Renal pelvis (tissue), 4 donors: ENCODE measurements around the gene ATL3. TPM values are rescaled to one million over a fixed set of nuclear protein-coding genes. Genes with fewer than 3 reads are reported as not detected.
"Not testable (repeated sequence)": the region's sequence is repeated elsewhere in the genome, so short reads cannot be mapped to it uniquely, and the experiment has no call there.

Experiments used
- DNase-seq: peaks from one replicate; pipeline ENCODE4 v3.0.0-alpha.2; 2013
- polyA plus RNA-seq, 3 donors: library from polyadenylated mRNA; unstranded; fragments of 120-200 nt; gene quantifications; one replicate each; pipeline ENCODE4 v1.2.1, GENCODE V29; 2013; ENCODE audit not compliant: insufficient read length in 3 of 3

Gene ATL3
- polyA plus RNA-seq, 3 donors, result 15.3 to 17.2 (median 15.7) TPM

- no peak for DNase-seq
These were observed 12.2 kb upstream of the ATL3 start for GRCh38 chr11:63683133-63683991.

GRCh38 chr11:63682066-63683021 lies 11.2 kb upstream of the ATL3 start:
- no peak for DNase-seq

DNA sequence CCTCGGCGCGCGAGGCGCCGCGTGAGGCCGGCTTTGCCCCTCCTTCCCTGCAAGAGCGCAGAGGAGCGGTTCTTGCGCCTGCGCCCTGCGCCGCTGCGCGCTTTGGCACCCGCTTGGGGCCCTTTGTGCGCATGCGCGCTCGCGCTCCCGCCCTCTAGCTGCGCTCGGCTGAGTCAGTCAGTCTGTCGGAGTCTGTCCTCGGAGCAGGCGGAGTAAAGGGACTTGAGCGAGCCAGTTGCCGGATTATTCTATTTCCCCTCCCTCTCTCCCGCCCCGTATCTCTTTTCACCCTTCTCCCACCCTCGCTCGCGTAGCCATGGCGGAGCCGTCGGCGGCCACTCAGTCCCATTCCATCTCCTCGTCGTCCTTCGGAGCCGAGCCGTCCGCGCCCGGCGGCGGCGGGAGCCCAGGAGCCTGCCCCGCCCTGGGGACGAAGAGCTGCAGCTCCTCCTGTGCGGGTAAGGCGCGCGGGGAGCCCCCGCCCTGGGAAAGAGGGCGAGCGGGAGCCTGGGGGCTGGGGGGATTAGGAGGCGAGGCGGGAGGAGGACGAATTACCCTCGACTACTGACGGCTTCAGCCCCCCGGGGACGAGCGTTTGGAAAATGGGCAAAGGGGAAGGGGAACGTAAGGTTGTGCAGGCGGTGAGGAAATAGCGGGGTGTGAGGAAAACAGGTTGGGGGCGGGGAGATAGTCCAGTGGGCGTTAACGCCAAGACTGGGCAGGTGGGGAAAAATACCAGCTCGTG lies 10.3 kb upstream of the ATL3 start, which contains the start of gene RTN3:
RTN3 (plus strand) TSS at position 180 of the 745 bp plus-strand sequence; CDS start at position 317, 137 bp downstream.
- DNase-seq, result peak; percentile 97

- no peak for DNase-seq
These were observed 9.7 kb upstream of the ATL3 start for GRCh38 chr11:63680834-63681320.

- no peak for DNase-seq
These were observed 2.4 kb upstream of the ATL3 start for GRCh38 chr11:63673579-63673978.

DNA sequence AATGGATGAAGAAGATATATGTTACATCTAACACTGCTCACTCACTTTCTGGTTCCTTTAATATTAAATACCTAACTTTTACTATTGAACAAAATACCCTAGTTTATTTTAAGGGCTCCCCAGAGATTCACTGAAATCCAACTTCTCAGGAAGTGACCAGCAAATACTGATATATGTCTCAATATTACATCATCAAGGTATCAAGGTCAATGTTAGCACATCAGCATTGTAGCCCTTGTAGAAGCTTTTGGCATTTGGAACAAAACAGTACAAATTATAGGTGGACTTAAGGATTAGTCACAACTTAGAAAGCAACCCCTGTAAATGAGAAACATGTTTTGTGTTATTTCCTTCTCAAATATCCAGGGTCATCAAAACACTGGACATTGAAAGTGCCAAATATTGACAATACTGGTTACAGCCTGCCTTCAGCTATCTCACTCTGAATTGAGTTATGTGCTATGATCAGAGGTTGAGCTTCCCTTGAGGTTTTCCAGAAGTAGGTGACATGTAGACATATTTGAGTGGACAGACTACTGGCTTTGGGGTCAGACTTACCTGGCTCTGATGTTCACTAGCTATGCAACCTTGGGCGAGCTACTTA lies 1.9 kb upstream of the ATL3 start:
- DNase-seq, result no peak

DNA sequence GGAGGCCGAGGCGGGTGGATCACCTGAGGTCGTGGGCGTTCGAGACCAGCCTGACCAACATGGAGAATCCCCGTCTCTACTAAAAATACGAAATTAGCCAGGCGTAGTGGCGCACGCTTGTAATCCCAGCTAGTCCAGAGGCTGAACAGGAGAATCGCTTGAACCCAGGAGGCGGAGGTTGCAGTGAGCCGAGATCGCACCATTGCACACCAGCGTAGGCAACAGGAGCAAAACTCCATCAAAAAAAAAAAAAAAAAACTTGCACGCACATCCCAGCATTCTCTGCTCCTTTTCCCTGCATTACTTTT lies 934 bp upstream of the ATL3 start:
- DNase-seq, result no peak

- DNase-seq, result peak; percentile 15
These were observed 499 bp downstream of the ATL3 start for GRCh38 chr11:63670433-63671321.

GRCh38 chr11:63670096-63670432 lies 1.1 kb downstream of the ATL3 start:
- DNase-seq, result no peak

- DNase-seq, result no peak
These were observed 3.0 kb downstream of the ATL3 start for GRCh38 chr11:63667995-63668795.

- no peak for DNase-seq
These were observed 4.3 kb downstream of the ATL3 start for GRCh38 chr11:63666874-63667273.

DNA sequence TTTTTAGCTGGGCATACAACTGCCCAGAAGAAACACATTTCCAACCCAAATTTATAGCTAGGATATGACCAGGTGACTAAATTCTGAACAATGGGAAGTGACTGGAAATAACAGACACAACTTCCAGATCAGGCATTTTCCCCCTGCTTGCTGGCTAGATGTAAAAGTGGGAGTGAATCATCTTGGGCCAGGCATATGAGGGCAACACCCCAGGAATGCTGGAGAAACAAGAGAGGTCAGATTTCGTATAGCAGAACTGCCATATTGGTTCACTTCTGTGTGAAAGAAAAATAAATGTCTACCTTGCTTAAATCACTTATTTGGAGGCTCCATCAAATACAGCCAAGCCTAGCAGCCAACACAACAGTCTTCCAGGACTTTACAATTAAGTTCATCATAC lies 7.4 kb downstream of the ATL3 start:
- DNase-seq, result no peak

DNA sequence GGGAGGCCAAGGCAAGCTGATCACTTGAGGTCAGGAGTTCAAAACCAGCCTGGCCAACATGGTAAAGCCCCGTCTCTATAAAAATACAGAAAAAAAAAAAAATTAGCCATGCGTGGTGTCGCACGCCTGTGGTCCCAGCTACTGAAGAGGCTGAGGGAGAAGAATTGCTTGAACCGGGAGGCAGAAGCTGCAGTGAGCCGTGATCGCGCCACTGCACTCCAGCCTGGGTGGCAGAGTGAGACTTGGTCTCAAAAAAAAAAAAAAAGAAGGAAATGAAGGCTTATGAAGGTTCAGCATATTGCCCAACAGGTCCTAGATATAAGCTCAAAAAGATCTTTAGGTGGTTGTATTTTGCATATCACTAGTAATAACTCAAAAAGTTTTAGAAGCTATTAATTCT lies 10.2 kb downstream of the ATL3 start:
- DNase-seq, result no peak

DNA sequence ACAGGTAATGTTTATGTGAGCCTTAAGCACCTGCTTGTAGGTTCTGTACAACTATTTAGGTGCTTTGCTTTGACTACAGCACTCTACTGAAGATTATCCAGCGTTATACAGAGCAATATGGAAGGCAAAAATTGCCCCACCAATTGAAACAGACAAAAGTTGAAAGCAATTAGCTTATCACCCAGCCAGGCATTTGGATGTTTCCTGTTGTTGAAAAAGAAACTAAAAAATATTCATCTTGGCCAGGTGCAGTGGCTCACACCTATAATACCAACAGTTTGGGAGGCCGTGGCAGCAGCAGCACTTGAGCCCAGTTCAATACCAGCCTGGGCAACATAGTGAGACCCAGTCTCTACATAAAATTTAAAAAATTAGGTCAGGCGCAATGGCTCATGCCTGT lies 18.5 kb downstream of the ATL3 start:
- no peak for DNase-seq

DNA sequence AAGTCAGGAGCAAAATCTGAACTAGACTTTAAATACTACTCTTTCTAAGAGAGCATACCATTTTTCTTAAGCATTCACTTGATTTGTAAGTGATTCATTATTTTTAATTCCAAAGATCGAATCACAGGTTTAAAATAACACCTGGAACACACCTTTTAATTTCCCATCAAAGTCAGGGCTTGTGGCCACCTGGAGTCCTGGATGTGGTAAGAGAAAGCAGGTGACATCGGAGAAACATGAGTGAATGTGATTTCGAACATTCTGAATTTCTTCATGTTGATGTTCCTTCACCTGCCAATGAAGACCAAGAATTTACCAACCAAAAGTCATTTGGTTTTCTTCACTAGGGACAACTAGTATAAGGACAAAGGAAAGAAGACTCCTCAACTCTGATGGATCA lies 28.0 kb downstream of the ATL3 start:
- DNase-seq, result no peak

- DNase-seq, result no peak
These were observed 29.4 kb downstream of the ATL3 start for GRCh38 chr11:63641727-63642126.

DNA sequence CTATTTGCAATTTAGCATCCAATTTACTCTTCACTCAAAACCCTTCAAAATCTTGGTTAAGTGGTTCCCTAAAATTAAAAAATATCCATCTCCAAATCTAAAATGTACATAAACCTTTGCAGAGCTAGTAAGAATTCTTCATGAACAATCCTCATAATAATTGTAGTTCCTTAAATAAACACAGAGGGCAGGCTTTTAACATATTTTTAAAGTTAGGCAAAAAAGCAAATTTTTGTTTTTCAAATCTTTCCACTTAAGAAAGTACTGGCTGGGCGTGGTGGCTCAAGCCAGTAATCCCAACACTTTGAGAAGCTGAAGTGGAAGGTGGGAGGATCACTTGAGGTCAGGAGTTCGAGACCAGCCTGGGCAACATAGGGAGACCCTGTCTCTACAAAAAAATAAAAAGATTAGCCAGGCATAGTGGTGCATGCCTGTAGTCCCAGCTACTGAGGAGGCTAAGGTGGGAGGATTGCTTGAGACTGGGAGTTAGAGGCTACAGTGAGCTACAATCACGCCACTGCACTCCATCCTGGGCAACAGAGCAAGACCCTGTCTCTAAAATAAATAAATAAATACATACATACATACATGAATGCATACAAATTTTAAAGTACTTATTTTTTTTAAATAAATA lies 31.9 kb downstream of the ATL3 start:
- DNase-seq, result no peak

DNA sequence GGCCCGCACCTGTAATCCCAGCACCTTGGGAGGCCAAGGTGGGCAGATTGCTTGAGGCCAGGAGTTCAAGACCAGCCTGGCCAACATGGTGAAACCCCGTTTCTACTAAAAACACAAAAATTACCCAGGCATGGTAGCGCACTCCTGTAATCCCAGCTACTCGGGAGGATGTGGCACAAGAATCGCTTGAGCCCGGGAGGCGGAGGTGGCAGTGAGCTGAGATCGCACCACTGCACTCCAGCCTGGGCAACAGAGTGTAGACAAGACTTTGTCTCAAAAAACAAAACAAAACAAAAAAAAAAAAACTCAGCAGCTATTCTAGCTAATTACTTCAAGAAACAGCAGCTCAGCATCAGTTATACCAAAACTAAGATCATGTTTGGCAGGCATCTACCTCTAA lies 32.7 kb downstream of the ATL3 start:
- DNase-seq, result not testable (repeated sequence)
